HG03565 (cell line): ENCODE data around the gene POC1A.

Source experiments
- ATAC-seq: cut with Tn5 transposase; IDR thresholded peaks from one replicate; pipeline ENCODE4 v1.9.1; 2021; ENCODE audit warnings: mild to moderate bottlenecking, moderate library complexity; ENCODE audit not compliant: unreplicated experiment

The POC1A gene

DNA sequence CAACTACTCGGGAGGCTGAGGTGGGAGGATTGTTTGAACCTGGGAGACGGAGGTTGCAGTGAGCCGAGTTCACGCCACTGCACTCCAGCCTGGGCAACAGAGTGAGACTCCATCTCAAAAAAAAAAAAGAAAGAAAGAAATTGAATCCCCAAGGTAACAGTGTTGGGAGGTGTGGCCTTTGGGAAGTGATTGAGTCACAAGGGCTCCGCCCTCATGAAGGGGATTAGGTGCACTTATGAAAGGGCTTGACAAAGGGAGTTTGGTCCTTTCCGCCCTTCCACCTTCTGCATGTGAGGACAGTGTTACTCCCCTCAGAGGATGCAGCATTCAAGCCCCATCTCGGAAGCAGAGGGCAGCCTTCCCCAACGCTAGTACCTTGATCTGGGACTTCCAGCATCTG lies 21.3 kb downstream of the POC1A start:
- ATAC-seq = no peak

DNA sequence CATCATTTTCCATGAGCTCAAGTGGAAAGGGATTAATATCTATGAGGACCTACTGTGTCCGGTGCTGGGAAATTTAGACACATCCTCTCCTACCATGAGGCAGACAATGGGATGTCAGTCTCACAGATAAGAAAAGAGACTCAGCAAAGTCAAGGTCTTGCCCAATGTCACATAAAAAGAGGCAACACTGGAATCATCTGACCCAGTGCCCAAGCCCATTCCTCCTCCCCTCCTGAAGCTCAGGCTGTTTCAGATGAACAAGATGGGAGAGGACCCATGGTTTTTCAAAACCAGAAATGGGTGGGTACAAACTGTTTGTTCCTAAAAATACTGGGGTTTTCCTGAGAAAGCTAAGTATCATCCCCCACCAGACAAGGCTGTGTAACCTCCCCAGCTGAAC lies 22.2 kb downstream of the POC1A start:
- ATAC-seq = no peak

DNA sequence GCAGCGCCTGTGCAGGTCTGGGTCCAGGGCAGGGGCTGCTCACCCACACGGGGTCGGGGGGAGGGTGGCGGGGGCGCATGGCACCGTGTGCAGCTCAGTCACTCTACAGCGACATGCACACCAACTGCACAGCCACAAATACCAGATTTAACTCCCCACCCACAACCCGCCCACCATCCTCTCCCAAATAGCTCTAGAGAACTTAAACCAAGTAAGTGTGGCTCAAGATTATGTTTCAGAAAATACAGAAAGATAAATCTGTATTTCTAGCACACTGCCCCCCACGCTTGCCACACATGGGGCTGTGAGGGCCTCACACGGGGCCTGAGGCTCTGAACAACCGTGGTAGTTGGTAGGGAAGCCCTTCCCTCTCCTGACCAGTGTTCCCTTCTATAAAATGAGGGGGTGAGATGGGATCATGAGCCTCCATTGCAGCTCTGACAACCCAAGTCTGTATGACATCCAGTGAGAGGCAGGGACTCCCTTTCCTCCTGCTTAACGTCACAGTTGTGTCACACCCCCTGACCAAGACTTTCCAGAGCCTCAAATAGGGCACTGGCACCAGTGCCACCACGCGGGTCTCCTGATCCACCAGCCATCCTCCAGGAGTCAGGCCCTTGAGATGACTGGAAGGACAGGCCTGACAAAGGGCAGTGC lies 23.1 kb downstream of the POC1A start:
- ATAC-seq = no peak

DNA sequence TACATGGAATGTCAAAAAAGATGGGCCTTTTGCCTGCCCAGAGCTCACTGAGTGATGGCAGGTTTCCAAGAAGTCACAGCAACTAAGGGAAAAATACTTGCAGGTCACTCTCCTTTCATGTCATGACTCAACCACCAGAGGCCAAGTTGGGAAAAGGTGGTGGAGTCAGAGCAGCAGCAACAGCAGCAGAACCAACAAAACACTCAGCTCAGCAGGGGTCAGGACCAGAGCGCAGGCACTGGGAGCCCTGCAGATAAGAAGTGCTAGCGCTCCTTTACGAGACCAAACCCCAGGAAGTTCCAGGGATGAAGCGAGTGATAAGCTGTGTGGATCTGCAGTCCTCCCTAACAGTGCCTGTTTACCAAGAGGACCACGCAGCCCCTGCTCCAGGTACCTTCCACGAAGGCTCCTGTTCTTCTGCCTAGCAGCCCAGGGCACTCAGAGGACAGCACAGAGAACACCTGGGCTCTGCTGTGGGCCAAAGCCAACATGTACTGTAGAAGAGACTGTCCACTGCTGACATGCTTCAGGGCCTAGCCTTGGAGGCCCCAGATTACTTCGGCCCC lies 26.0 kb downstream of the POC1A start:
- no peak for ATAC-seq

DNA sequence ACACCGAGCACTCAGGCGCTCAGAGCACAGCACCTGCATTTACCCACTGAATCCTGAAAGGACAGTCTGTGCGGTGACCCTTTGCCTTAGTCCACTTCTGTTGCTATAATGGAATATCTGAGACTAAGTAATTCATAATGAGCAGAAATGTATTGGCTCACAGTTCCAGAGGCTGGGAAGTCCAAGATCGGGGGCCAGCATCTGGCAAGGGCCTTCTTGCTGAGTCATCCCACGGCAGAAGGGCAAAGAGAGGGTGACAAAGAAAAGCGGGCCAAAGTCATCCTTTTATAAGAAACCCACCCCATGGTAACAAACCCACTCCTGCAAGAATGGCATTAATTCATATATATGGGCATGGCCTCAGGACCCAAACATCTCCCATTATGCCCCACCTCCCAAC lies 27.7 kb downstream of the POC1A start:
- no peak for ATAC-seq

DNA sequence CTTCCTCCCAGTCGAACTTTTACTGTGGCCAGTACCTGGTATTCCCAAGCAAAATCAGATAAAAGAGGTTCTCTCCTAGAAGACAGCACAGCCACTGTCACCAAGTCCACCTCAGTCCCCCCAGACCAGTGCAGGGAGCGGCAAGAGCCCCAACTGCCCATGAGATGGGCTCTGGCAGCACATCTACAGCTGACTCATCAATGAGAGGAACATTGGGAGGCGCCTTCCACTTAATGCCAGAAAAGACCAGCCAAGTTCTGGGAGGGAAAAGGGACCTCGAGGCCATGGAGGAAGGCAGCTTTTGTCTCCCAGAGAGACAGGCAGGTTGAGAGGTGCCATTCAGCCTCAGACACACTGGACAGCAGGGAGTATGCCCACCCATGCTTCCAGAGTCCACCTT lies 28.2 kb downstream of the POC1A start:
- ATAC-seq = no peak

DNA sequence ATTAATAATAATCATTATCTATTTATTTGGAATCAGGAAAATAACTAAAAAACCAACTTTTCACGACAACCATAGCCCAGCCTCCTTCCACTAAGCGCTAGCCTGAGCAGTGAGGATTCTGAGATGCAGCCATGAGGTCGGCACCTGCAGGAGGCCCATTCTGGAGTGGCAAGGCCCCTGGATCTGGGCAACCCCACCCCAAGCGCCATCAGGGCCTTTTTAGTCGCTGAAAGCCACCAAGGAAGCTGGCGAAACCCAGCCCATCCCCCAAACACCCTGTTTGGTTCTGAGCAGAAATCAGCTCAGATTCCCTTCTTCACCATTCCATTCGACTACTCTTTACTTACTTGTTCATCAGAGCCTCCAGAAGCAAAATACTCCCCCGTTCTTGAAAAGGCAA lies 29.5 kb downstream of the POC1A start:
- no peak for ATAC-seq

DNA sequence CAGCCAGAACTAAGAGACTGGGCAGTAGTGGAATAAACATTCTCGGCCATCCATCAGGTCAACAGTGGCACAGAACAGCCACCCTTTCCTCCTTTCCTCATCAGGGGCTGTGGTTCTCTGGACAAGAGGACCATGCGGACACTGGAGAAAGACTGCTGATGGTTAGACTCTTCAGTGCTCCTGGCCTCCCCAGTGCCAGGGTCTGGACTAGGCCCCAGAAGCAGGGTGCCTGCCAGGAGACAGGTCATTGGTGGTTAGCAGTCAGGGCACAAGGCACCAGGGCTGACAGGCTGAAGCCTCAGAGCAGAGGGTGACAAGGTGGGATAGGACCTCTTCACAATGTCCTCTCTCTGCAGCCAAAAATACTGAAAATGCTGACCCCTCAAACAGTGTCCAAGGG lies 30.1 kb downstream of the POC1A start:
- no peak for ATAC-seq

DNA sequence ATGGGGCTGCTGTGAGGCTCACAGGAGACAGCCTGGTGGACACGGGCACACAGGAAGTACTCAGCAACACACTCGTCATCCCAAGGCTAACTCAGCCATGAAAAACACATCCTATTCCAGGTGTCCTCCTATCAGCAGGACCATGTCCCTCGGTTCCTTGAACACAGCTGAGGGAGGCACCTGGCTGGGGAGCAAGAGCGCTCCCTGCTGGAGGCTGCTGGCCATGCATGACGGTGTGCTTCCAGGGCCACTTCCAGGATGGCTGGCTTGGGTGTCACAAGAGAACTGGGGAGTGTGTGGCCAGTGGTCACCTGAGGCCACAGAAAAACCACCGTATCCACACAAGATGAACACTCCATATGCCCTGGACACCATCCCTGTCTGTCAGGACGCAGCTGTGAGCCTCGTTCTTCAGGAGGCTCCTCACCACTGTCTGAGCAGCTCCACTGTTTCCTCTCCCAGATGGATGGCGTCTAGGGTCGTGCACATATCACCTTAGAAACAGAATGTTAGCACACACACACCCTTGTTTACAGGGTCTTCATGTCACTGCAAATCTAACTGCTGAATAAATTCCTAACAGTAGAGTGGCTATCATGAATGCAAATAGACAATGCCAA lies 31.0 kb downstream of the POC1A start:
- no peak for ATAC-seq

DNA sequence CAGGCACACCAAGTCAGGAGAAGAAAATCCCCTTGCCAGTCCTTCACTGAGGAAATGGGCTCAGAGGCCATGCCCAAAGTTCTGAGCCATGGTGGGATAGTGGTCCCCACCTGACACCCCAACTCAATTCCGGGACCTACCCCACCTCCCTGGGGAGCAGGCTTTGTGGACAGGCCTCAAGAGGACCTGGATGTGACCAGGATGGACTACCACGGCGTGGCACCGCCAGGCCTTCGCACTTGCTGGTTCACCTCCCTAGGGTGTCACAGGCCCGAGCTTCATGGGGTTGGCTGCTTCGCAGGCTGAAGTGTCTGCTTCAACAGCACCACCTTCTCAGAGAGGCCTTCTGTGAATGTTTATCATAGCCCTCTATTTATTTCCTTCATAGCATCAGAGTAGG lies 31.7 kb downstream of the POC1A start:
- ATAC-seq = no peak

DNA sequence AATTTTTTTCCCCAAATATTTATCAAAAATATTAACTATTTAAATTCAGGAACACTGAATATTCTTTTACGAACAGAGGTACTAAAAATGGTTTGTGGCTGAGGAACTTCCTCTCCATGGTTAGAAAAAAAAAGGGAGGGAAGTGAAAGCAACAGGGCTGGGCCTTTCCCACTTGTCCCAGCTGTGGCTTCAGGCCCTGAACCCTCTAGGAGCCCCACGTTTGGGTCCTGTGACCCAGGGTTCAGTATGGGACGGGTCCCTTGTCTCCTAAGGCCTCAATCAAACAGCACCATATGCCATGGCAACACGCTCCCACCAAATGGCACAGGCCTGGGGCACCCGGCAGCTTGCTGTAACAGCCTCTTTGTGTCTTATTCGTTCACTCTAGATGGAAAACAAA lies 32.4 kb downstream of the POC1A start:
- ATAC-seq = no peak

DNA sequence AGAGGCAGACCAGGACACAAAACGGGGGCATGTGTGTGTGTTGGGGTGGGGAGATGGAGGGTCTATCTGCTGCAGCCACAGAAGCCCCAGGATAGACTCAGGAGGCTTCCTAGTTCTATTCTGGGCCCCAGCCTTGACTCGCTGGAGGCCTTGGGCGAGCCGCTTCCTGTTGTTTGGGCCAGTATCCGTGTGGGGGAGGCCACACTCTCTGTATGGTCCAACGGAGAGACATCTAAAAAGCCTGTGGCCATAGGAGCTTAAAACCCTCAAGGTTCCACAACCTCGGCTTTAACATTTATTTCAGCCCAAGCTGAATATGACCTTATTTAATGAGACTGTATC lies 32.8 kb downstream of the POC1A start:
- no peak for ATAC-seq

DNA sequence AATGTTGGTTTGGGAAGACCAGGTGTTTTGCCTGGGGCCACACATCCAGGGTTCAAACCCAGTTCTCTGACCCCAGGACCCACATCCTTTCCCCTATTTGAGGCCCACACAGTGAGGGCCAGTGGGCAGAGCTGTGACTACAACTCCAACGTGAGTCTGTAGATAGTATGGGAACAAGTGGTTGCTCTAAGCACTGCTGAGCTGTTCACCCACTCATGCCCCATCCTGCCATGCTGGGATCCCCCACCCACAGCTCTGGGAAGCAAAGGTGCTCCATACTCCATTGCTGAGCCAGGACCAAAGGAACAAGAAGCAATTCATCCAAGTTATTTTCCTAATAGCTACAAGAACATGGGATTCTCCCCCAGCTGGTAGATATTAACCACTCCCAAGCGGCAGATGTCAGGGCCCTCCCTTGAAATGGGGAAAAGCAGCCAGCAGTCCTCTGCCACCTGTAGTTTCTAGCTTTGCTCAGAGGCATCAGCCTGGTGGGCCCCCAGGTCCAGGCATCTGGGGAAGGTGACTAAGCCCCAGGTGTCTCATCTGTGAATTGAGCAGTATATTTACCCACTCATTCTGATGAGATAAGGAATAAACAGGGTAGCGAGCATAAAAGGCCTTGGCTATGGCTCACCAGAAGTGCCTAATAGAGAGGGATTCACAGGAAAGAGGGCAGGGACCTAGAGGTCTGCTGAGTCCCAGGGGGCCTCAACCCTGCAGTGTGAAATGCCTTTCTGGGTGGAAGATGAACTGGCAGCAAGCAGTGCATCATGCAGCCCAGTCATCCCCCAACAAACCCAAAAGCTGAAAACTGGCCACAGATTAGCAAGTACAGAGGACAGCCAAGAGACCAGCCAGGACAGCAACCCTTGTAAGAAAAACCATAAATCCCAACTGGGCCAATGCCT lies 33.4 kb downstream of the POC1A start:
- no peak for ATAC-seq

DNA sequence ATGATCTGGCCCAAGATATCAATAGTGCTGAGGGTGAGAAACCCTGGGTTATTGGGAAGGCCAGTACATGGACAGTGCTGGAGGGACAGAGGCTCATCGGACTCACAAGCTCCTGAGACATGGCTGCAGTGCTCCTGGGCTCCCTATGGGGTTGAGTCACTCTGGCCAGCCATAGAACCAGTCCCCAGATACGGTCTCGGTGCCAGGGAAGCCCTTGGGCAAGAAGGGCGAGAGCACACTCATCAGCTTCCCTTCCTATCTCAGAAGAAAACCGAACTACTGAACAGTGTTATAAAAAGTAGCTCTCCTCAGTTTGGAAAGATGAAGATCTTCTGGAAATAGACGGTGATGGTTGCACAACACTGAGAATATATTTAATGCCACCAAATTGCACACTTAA lies 34.4 kb downstream of the POC1A start:
- no peak for ATAC-seq

DNA sequence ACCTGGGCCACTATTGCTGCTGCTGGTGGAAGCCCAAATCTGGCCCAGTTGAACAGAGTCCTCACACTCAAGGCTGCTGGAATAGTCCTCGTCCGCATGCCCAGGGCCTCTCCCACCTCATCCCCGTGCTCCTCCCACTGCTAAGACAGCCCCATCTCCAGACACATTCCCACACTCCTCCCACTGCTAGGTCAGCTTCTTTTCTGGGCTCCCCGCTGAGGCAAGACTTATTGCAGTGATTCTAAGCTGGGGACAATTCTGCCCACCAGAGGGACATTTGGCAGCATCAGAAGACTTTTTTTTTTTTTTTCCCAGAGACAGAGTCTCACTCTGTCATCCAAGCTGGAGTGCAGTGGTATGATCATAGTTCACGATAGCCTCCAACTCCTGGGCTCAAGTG lies 35.1 kb downstream of the POC1A start:
- ATAC-seq = no peak

DNA sequence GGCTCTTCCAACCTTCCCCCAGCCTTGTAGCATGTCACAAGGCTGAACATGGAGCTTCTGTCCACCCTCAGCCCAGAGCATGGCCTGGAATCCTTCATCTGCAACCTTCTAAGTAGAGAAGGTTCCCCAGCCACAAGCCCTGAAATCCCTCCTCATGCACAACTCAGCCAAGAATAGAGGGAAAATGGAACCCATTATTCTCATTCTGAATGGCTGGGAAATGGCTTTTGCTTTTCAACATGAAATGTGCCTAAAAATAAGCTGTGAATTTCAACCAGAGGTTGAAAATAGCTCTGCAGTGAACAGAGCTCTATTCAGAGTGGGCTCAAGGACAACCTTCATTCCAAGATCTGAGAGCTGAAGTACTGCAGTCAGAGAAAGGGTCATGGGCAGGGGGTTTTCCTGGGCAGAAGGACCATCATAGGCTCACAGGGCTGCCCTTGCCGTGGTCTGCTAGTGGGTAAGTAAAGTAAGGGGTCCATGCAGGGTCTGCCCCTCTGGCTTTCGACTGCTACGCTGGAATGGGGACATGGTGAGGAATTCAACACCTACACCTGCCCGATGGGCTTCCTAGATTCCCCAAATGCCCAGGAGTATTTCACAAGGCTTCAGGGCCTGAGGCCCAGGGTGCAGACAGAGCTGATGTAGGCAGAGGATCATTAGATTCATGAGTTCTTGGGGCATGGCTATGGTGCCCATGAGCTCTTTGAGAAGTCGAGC lies 35.9 kb downstream of the POC1A start:
- ATAC-seq = no peak

DNA sequence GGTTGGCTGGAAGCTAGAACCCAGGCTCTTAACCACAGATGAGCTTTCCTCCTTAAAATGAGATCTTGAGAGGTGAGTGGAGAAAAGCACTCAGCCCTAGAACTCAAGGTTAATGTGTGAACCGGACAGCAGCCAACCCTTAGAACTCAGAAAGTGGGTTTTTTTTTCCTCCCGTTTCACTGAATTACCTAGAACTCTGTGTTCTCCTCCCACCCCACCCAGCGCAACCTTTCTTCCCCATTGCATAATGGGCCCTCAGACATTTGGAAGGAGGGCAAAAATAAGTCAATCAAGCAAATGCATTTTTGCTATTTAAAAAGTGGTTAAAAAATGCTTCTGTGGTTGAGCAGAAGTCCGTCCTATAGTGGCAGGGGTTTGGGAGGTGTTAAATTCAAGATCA lies 36.7 kb downstream of the POC1A start:
- ATAC-seq = no peak

DNA sequence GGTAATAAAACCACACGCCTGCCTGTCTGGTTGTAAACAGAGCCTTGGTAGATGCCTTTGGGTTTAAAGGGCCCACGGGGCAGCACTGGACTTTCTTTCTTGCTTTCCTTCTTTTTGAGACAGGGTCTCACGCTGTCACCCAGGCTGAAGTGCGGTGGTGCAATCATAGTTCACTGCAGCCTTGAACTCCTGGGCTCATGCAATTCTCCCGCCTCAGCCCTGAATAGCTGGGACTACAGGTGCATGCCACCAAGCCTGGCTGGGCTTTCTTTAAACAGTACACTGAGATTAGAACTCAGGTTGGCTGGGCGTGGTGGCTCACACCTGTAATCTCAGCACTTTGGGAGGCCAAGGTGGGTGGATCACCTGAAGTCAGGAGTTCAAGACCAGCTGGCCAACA lies 42.2 kb downstream of the POC1A start:
- no peak for ATAC-seq

DNA sequence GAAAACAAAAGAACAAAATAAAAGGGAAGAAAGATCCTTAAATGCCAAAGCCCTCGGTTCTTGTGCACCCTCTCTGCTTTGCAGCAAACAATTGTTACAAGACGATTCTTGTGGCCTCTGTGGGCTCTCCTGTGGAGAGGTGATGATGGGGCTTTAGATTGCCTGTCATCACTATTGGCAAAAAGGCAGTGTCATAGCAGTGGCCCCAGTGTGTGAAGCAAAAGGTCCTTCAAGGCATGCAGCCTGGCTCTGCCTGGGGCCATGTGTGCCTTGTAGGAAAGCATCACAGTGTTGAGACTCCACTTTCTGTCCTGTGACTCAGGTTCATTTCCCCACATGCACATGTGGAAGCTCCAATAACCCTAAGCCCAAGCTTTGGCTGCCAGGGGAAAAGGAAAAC lies 43.7 kb downstream of the POC1A start:
- ATAC-seq = no peak

DNA sequence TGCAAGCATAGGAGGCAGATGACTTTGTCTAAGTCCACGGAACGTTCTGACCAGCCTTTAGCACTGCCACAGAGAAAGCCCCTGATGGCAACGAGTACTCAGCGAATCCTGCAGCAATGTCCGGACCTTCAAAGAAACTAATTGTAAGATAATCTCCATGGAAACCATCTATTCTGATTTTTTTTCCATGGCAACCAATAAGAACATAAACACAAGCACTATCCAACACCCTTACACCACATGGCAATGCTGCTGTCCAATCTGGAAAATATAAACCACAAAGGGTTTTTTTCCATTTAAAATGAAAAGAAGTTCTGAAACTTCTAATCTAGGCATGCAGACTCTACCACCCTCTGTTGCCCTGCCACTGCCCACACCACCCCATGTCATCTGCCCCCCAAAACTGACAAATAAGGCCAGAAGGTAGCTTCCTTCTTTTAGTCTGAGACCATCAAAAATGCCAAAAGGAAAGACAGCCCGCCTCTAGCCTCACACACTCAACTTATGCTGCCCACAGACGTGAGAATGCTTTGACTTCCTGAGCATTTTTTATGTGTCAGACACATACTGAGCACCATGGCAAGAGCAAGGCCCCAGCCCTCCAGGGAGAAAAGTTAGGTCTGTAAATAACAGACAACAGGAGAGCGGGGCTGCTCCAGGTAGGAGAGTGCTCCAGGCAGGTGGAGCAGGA lies 44.5 kb downstream of the POC1A start:
- no peak for ATAC-seq
